DMS53 (cell line): Measurements from ENCODE around the gene C3orf20.

Source experiments
- DNase-seq: peaks from one replicate; lab custom pipeline; 2025; lab: John Stamatoyannopoulos, UW

C3orf20 gene

GRCh38 chr3:14758959-14759358, 84.0 kb downstream of the C3orf20 start:
- DNase-seq = no peak

GRCh38 chr3:14760185-14760584, 85.2 kb downstream of the C3orf20 start:
- no peak for DNase-seq

- DNase-seq = no peak
Observed at GRCh38 chr3:14761121-14761672, 86.3 kb downstream of the C3orf20 start.

GRCh38 chr3:14761866-14762265, 86.9 kb downstream of the C3orf20 start:
- no peak for DNase-seq

- no peak for DNase-seq
Observed at GRCh38 chr3:14762701-14763100, 87.8 kb downstream of the C3orf20 start.

GRCh38 chr3:14764331-14765059, 89.6 kb downstream of the C3orf20 start:
- no peak for DNase-seq

- no peak for DNase-seq
Observed at GRCh38 chr3:14765060-14765400, 90.1 kb downstream of the C3orf20 start.

- no peak for DNase-seq
Observed at GRCh38 chr3:14765576-14766427, 90.9 kb downstream of the C3orf20 start.

- DNase-seq = no peak
Observed at GRCh38 chr3:14766428-14767244, 91.7 kb downstream of the C3orf20 start.

GRCh38 chr3:14767245-14768051, 92.5 kb downstream of the C3orf20 start:
- DNase-seq = no peak

GRCh38 chr3:14768182-14768790, 93.3 kb downstream of the C3orf20 start:
- DNase-seq = no peak

GRCh38 chr3:14768881-14769280, 93.9 kb downstream of the C3orf20 start:
- no peak for DNase-seq

- no peak for DNase-seq
Observed at GRCh38 chr3:14769544-14770325, 94.8 kb downstream of the C3orf20 start.

GRCh38 chr3:14770591-14770990, 95.7 kb downstream of the C3orf20 start:
- DNase-seq = no peak

- no peak for DNase-seq
Observed at GRCh38 chr3:14771593-14772497, 96.9 kb downstream of the C3orf20 start.

GRCh38 chr3:14772533-14773138, 97.7 kb downstream of the C3orf20 start:
- DNase-seq = no peak

GRCh38 chr3:14773281-14773680, 98.3 kb downstream of the C3orf20 start:
- no peak for DNase-seq

GRCh38 chr3:14773691-14774128, 98.8 kb downstream of the C3orf20 start:
- no peak for DNase-seq

- no peak for DNase-seq
Observed at GRCh38 chr3:14774431-14774830, 99.5 kb downstream of the C3orf20 start.
